Activated CD8-positive, alpha-beta memory T cell treated with anti-CD3 and anti-CD28 coated beads, Interleukin-2, amount 10 ng/mL, durations not matched to agents 7 days and 5 days (primary cell): ENCODE data around the gene NPBWR2. TPM values are rescaled to one million over a fixed set of nuclear protein-coding genes. Genes with fewer than 3 reads are reported as not detected.
"Not testable (repeated sequence)": the region's sequence is repeated elsewhere in the genome, so short reads cannot be mapped to it uniquely, and the experiment has no call there.

Experiments used
- ATAC-seq: fragments of 150-1000 bp; cut with Tn5 transposase; one replicate; pipeline ENCODE4 v1.10.0; 2021; ENCODE audit warnings: moderate library complexity
- CTCF ChIA-PET: fragments of 350-600 bp; sonication (Branson Sonifier 250); formaldehyde crosslinking; loops from one replicate; lab custom pipeline; 2021; ENCODE audit warnings: antibody characterized with exemption; lab: Charles Lee
- DNase-seq: peaks from one replicate; pipeline ENCODE4 v3.0.0-alpha.2; 2020
- H3K27ac Mint-ChIP-seq: one replicate; pipeline ENCODE4 v1.8.0; 2021; ENCODE audit warnings: mild to moderate bottlenecking, mixed read lengths
- H3K27me3 Mint-ChIP-seq: one replicate; pipeline ENCODE4 v1.8.0; 2021; ENCODE audit warnings: mixed read lengths
- H3K36me3 Mint-ChIP-seq: one replicate; pipeline ENCODE4 v1.8.0; 2021; ENCODE audit warnings: mild to moderate bottlenecking, mixed read lengths
- H3K4me1 Mint-ChIP-seq: one replicate; pipeline ENCODE4 v1.8.0; 2021; ENCODE audit warnings: mixed read lengths
- H3K4me3 Mint-ChIP-seq: one replicate; pipeline ENCODE4 v1.8.0; 2021; ENCODE audit warnings: mild to moderate bottlenecking, moderate library complexity, mixed read lengths
- H3K9me3 Mint-ChIP-seq: one replicate; pipeline ENCODE4 v1.8.0; 2022; ENCODE audit warnings: low read depth, mixed read lengths
- total RNA-seq, 2 experiments: library from RNA; stranded (reverse); gene quantifications; one replicate each; pipeline ENCODE4 v1.2.3, GENCODE V29; 2021

Gene NPBWR2
- total RNA-seq, 2 experiments from 2014 or later = not detected

DNA sequence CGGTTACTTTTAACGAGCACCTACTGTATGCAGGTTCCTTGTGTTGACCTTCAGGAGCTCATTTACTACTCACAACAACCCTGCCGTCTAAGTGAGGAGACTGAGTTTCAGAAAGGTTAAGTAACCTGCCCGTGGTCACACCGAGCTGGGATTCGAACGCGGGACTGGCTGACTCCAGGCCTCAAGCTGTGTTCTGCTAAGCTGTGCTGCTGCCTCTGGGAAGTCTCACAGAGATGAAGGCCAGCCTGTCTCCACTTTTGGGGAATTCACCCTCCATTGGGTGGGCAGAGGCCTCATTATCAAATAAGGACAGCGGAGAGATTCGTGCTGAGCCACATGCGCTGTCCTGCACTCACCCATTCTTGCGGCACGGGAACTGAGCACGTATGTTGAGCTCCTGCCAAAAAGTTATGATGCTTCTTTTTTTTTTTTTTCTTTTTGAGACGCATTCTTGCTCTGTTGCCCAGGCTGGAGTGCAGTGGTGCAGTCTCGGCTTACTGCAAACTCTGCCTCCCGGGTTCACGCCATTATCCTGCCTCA is 31.0 kb upstream of the NPBWR2 start:
- no peaks in the 10 kb centered on the region for H3K9me3 Mint-ChIP-seq
- CTCF ChIA-PET = no interaction called here

DNA sequence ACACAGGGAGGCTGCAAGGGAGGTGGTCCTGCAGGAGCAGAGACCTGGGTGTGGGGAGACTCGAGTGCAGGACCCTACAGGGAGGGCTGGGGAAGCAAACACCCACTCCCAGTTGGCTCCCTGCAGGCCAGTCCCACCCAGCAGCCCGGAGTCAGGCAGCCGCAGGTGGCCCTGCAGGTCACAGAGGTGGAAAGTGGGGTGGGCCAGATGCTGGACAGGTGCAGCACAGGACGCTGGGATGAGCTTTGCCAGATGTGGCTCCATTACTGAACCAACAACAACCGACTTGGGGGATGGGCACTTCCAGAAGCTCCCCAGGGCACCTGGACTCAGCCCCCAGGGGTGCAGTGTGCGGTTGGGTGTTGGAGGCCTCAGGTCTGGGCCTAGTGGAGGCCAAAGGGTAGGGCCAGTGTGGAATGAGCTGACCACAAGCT is 30.2 kb upstream of the NPBWR2 start:
- no peaks in the 10 kb centered on the region for H3K4me1 Mint-ChIP-seq
- DNase-seq (no peak), ATAC-seq (no peak)
- H3K9me3 Mint-ChIP-seq = no peaks in the 10 kb centered on the region
- H3K27me3 Mint-ChIP-seq = no peaks in the 10 kb centered on the region
- CTCF ChIA-PET = no interaction called here
- no peak overlapping the region for H3K27ac Mint-ChIP-seq
- H3K36me3 Mint-ChIP-seq = no peaks in the 10 kb centered on the region
- H3K4me3 Mint-ChIP-seq = no peak overlapping the region

More for the DNA sequence above, 31.0 kb upstream of the NPBWR2 start:
- Mint-ChIP-seq H3K4me3 (no peak overlapping the region), H3K36me3 (no peaks in the 10 kb centered on the region), H3K4me1 (no peaks in the 10 kb centered on the region), H3K27ac (no peak overlapping the region), H3K27me3 (no peaks in the 10 kb centered on the region)
- no peak for DNase-seq
- no peak for ATAC-seq

DNA sequence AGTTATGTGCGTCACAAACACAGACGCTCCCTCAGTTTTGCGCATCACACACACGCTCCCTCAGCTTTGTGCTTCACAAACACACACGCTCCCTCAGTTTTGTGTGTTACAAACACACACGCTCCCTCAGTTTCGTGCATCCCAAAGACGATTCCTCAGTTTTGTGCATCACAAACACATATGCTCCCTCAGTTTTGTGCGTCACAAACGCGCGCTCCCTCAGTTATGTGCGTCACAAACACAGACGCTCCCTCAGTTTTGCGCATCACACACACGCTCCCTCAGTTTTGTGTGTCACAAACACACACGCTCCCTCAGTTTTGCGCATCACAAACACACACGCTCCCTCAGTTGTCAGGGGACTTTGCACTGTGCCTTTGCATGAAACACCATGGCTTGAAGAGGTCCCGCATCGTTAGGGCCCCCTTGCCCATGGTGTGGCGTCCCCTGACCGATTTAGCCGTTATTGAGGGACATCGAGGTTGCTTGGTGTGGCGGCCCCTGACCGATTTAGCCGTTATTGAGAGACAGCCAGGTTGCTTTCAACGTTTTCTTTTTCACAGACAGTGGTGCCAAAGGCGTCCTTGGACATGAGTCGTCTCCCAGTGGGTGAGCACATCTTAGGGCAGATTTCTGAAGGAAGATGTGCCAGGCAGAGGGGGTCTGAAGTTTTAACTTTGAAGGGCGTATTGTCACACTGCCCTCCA is 28.8 kb upstream of the NPBWR2 start:
- DNase-seq (no peak), ATAC-seq (no peak)
- Mint-ChIP-seq H3K27ac (no peak overlapping the region), H3K9me3 (no peaks in the 10 kb centered on the region), H3K4me1 (no peaks in the 10 kb centered on the region), H3K4me3 (no peak overlapping the region), H3K27me3 (no peaks in the 10 kb centered on the region), H3K36me3 (no peaks in the 10 kb centered on the region)
- CTCF ChIA-PET = no interaction called here

DNA sequence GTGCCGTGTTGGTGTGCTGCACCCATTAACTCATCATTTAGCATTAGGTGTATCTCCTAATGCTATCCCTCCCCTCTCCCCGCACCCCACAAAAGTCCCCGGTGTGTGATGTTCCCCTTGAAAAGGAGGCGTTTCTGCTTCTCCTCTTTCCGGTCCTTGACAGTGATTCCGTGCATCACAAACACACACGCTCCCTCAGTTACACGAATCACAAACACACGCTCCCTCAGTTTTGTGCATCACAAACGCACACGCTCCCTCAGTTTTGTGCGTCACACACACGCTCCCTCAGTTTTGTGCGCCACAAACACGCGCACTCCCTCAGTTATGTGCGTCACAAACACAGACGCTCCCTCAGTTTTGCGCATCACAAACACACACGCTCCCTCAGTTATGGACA is 27.4 kb upstream of the NPBWR2 start:
- H3K27me3 Mint-ChIP-seq, CTCF ChIA-PET, DNase-seq, H3K4me3 Mint-ChIP-seq, H3K27ac Mint-ChIP-seq, ATAC-seq, H3K4me1 Mint-ChIP-seq, H3K36me3 Mint-ChIP-seq, H3K9me3 Mint-ChIP-seq: not testable (repeated sequence)

DNA sequence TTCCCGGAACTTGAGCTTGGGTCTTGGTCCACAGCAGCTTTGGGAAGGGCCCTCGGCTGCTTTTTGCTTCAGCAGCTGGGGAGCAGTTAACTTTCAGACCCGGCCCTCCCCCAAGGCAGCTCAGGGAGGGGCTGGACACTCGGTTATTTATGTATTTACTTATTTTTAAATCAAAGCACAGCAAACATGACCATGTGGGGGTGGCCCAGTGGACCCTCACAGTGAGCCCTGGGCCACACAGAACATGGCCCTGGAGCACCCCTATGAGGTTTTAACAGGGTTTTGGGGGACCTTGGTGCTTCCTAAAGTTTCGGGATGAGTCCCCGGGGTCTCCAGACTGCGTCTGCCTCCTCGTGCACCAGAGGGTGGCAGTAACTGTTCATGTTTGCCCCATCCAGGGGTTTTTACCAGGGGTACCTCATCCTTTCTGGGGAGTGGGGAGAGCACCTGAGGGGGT is 26.6 kb upstream of the NPBWR2 start:
- CTCF ChIA-PET = no interaction called here
- Mint-ChIP-seq H3K9me3 (no peaks in the 10 kb centered on the region), H3K4me1 (no peaks in the 10 kb centered on the region), H3K27me3 (peaks cover 5% of the 10 kb centered on the region), H3K36me3 (no peaks in the 10 kb centered on the region), H3K4me3 (no peak overlapping the region), H3K27ac (no peak overlapping the region)
- no peak for DNase-seq
- ATAC-seq = peak; percentile 12

DNA sequence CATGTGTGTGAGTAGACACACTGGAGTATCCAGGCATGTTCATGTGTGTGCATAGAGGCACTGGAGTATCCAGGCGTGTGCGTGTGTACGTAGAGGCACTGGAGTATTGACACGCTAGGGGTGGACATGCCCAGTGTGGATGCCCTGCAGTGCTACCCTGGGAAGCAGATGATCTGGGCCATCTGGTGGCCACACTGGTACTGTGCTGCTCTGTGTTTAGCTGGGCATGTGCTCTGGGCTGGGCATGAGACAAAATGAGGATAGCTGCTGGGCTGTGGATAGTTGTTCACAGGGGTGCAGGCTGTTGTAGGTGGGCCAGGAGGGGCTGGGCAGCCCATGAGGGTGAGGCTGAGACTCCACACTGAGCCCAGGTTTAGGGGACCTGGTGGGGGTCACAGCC is 24.0 kb upstream of the NPBWR2 start:
- Mint-ChIP-seq H3K9me3 (no peaks in the 10 kb centered on the region), H3K4me1 (no peaks in the 10 kb centered on the region), H3K27ac (no peak overlapping the region), H3K36me3 (no peaks in the 10 kb centered on the region), H3K27me3 (peaks cover 15% of the 10 kb centered on the region), H3K4me3 (no peak overlapping the region)
- CTCF ChIA-PET = interaction anchor here (1.0 kb wide), 1 partner anchor 11 kb away, joined by 3 read pairs; no protein-coding TSS in a partner anchor
- ATAC-seq (peak; percentile 66), DNase-seq (no peak)

DNA sequence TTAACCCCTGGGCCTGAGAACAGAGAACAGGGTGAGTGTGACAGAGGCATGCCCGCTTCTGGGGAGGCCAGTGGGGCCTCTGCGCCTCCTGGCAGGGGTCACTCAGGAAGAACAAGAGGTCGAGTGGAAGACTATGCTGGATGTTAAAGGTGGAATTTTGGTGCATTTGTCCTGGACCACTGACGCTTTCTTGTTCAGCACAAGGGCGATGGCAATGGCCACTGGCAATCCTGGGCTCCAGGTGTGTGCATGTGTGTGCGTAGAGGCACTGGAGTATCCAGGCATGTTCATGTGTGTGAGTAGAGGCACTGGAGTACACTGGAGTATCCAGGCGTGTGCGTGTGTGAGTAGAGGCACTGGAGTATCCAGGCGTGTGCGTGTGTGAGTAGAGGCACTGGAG is 23.5 kb upstream of the NPBWR2 start:
- CTCF ChIA-PET = interaction anchor here (1.0 kb wide), 1 partner anchor 10 kb away, joined by 3 read pairs; no protein-coding TSS in a partner anchor
- H3K36me3 Mint-ChIP-seq = no peaks in the 10 kb centered on the region
- peaks cover 15% of the 10 kb centered on the region for H3K27me3 Mint-ChIP-seq
- ATAC-seq = no peak
- DNase-seq = no peak
- H3K27ac Mint-ChIP-seq = no peak overlapping the region
- H3K4me1 Mint-ChIP-seq = no peaks in the 10 kb centered on the region
- no peak overlapping the region for H3K4me3 Mint-ChIP-seq
- no peaks in the 10 kb centered on the region for H3K9me3 Mint-ChIP-seq

DNA sequence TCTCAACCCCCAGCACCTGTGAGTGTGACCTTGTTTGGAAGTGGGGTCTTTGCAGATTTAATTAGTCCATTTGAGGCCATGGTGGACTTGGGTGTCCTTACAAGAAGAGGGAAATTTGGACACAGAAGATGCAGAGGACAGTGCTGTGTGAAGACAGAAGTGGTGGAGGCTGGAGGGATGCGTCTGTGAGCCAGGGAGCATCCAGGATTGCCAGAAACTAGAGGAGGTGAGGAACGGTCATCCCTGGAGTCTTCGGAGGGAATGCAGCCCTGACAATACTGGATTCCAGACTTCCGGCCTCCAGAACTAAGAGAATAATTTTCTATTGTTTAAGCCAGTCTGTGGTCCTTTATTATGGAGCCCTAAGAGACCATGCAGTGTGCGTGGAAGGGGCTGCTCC is 22.9 kb upstream of the NPBWR2 start:
- H3K27me3 Mint-ChIP-seq = peaks cover 15% of the 10 kb centered on the region

DNA sequence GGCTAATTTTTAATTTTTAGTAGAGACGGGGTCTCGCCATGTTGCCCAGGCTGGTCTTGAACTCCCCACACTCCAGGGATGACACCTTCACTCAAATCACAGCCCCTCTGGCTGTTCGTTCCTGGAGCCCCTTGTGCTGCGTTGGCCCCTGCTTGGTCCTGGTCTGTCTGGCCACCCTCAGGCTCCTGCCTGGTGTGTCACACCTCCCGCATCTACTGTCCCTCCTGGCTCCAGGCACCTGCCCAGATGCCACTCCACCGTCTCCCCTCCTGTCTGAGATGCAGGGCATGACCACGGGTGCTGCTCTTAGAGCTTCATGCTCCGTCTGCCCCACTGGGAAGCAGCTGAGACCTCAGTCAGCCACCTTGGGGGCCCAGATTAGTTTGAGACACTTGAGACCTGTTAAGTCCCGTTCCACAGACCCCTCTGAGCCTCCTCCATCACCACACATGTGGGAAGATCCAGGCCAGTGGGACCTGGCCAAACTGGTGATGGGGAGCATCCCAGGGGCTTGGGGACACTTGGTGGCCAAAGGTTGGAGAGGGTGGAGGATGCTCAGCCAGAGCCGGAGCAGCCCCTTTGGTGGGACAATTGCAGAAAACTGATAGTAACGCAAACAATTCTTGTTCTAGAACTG is 21.9 kb upstream of the NPBWR2 start:
- no peak overlapping the region for H3K27ac Mint-ChIP-seq
- H3K4me3 Mint-ChIP-seq = no peak overlapping the region
- peaks cover 26% of the 10 kb centered on the region for H3K27me3 Mint-ChIP-seq
- ATAC-seq (no peak), DNase-seq (no peak)
- no peaks in the 10 kb centered on the region for H3K4me1 Mint-ChIP-seq
- CTCF ChIA-PET = interaction anchor here (0.7 kb wide), 1 partner anchor 91 kb away, joined by 3 read pairs; no protein-coding TSS in a partner anchor
- H3K36me3 Mint-ChIP-seq = no peaks in the 10 kb centered on the region
- no peaks in the 10 kb centered on the region for H3K9me3 Mint-ChIP-seq

More for the DNA sequence above, 22.9 kb upstream of the NPBWR2 start:
- Mint-ChIP-seq H3K4me3 (no peak overlapping the region), H3K4me1 (no peaks in the 10 kb centered on the region), H3K9me3 (no peaks in the 10 kb centered on the region), H3K27ac (no peak overlapping the region), H3K36me3 (no peaks in the 10 kb centered on the region)
- no peak for DNase-seq
- ATAC-seq = no peak
- CTCF ChIA-PET = interaction anchor here (0.7 kb wide), 1 partner anchor 92 kb away, joined by 3 read pairs; no protein-coding TSS in a partner anchor

DNA sequence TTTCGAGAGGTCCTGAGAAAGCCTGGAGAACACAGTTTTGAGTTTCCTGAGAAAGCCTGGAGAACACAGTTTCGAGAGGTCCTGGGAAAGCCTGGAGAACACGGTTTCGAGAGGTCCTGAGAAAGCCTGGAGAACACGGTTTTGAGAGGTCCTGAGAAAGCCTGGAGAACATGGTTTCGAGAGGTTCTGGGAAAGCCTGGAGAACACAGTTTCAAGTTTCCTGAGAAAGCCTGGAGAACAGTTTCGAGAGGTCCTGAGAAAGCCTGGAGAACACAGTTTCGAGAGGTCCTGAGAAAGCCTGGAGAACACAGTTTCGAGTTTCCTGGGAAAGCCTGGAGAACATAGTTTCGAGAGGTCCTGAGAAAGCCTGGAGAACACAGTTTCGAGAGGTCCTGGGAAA is 16.2 kb upstream of the NPBWR2 start:
- not testable (repeated sequence) for ATAC-seq, DNase-seq, H3K4me3 Mint-ChIP-seq, H3K36me3 Mint-ChIP-seq, H3K27ac Mint-ChIP-seq, H3K4me1 Mint-ChIP-seq, H3K9me3 Mint-ChIP-seq
- CTCF ChIA-PET = interaction anchor here (5.4 kb wide), 1 partner anchor 42 kb away, joined by 110 read pairs; the partner anchor contains the start of genes LKAAEAR1, OPRL1 and RGS19
- H3K27me3 Mint-ChIP-seq = peaks cover 40% of the 10 kb centered on the region

DNA sequence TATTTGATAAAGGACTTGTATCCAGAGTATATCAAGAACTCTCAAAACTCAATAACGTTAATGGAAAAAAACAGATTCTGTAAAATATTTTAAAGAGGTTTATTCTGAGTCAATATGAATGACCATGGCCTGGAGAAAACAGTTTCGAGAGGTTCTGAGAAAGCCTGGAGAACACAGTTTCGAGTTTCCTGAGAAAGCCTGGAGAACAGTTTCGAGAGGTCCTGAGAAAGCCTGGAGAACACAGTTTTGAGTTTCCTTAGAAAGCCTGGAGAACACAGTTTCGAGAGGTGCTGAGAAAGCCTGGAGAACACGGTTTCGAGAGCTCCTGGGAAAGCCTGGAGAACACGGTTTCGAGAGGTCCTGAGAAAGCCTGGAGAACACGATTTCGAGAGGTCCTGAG is 15.6 kb upstream of the NPBWR2 start:
- not testable (repeated sequence) for DNase-seq, H3K27ac Mint-ChIP-seq, ATAC-seq, H3K9me3 Mint-ChIP-seq, H3K4me1 Mint-ChIP-seq, H3K36me3 Mint-ChIP-seq, H3K4me3 Mint-ChIP-seq
- peaks cover 35% of the 10 kb centered on the region for H3K27me3 Mint-ChIP-seq
- CTCF ChIA-PET = interaction anchor here (4.1 to 5.4 kb wide), 2 partner anchors 41 to 84 kb away, joined by 38 to 110 read pairs; partner anchors contain the start of genes LKAAEAR1, OPRL1 and RGS19

DNA sequence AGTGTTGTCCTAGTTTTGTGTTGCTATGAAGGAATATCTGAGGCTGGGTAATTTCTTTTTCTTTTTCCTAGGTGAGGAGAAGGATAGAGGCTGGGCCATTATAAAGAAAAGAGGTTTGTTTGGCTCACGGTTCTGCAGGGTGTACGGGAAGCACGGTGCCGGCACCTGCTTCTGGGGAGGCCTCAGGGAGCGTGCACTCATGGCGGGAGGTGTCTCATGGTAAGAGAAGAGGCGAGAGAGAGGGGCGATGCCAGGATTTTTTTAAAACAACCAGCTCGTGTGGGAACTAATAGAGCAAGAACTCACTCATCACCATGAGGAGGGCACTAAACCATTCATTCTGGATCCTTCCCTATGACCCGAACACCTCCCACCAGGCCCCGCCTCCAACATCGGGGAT is 14.2 kb upstream of the NPBWR2 start:
- H3K36me3 Mint-ChIP-seq = no peaks in the 10 kb centered on the region
- no peak for DNase-seq
- H3K27ac Mint-ChIP-seq = no peak overlapping the region
- H3K27me3 Mint-ChIP-seq = peaks cover 33% of the 10 kb centered on the region
- no peaks in the 10 kb centered on the region for H3K9me3 Mint-ChIP-seq
- no peak for ATAC-seq
- CTCF ChIA-PET = interaction anchor here (1.7 to 5.4 kb wide), 9 partner anchors 10 to 141 kb away, joined by 6 to 110 read pairs (median 10); partner anchors contain the start of genes LKAAEAR1, NPBWR2, OPRL1 and PRPF6
- H3K4me1 Mint-ChIP-seq = peaks cover 10% of the 10 kb centered on the region
- no peak overlapping the region for H3K4me3 Mint-ChIP-seq

DNA sequence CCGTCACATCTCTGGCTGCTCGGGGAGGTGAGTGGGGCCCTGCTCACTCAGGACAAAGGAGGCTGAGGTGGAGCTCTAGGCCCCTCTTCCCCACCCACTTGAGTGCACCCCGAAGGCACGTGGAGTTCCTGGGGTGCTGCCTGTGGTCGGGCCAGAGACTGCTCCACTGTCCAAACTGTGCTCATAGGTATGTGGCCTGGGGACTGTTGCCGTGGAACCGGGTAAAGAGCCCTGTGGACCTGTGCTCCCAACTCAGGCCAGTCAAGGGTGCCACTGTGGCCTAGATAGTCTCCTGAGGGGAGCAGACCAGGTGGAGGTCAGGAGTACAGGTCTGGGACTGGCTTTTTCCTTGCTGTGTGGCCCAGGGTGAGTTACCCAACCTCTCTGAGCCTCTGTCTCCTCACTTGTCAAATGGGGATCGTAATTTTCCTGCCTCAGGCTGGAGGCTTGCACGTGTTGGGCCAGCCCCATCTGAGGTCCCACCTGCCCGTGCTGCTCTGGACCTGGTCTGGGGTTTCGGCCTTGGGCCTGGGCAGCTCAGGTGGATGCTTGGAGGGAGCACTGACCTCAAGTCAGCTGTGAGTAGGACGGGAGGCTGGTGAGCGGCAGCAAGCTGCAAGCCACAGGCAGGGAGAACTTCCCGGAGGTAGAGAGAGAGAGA is 12.4 kb upstream of the NPBWR2 start:
- Mint-ChIP-seq H3K9me3 (no peaks in the 10 kb centered on the region), H3K4me3 (peak overlapping the region; percentile 5), H3K27ac (peak overlapping the region; percentile 42), H3K27me3 (peaks cover 28% of the 10 kb centered on the region), H3K4me1 (peaks cover 10% of the 10 kb centered on the region), H3K36me3 (no peaks in the 10 kb centered on the region)
- CTCF ChIA-PET = interaction anchor here (0.7 to 5.4 kb wide), 25 partner anchors 8 to 624 kb away, joined by 3 to 110 read pairs (median 6); partner anchors contain the start of genes C20orf204, LKAAEAR1, NPBWR2 and OPRL1
- no peak for DNase-seq
- peak; percentile 14 for ATAC-seq
